Measurements from ENCODE around the gene ATF4. TPM values are rescaled to one million over a fixed set of nuclear protein-coding genes. Genes with fewer than 3 reads are reported as not detected.

The ATF4 gene
- total and polyA plus RNA-seq, 2 donors (not counting 3 experiments of a cell fraction or from before 2014, with no cell fraction given) = 312 to 668 TPM

GRCh38 chr22:39492186-39492585, 28.2 kb upstream of the ATF4 start:
- Histone ChIP-seq H3K9me3 (replicated peaks; ENCODE audit: control insufficient read depth, insufficient read depth, low read length) (no peaks in the 10 kb centered on the region), H3K9me1 (replicated peaks; ENCODE audit: control insufficient read depth, extremely low read depth, insufficient read depth, low read length) (no peaks in the 10 kb centered on the region), H4K20me1 (replicated peaks; ENCODE audit: control insufficient read depth, extremely low read depth, insufficient read depth, low read length) (no peaks in the 10 kb centered on the region), H3K4me2 (ENCODE audit: insufficient read depth, low read length) (no peak overlapping the region), H3K27ac (ENCODE audit: insufficient read depth, low read depth, low read length) (no peak overlapping the region), H3K4me3 (replicated peaks in 1 of 3; ENCODE audit: insufficient read depth in 1 of 3, low read depth in 1 of 3, low read length in 3 of 3) (no peak overlapping the region), H3K4me1 (ENCODE audit: control insufficient read depth, extremely low read depth, insufficient read depth, low read length) (no peaks in the 10 kb centered on the region), H3K9ac (replicated peaks; ENCODE audit: extremely low read depth, insufficient read depth, low read length) (no peak overlapping the region), H3K27me3 (ENCODE audit: control insufficient read depth in 2 of 2, insufficient read depth in 2 of 2, low read length in 2 of 2) (no peaks in the 10 kb centered on the region), H3K36me3 (ENCODE audit: control insufficient read depth in 2 of 2, extremely low read depth in 1 of 2, insufficient read depth in 2 of 2, low read length in 2 of 2) (no peaks in the 10 kb centered on the region), H3K79me2 (ENCODE audit: control insufficient read depth, insufficient read depth, low read length) (no peaks in the 10 kb centered on the region), H2AFZ (ENCODE audit: low read depth, low read length) (no peak overlapping the region)
- CTCF ChIA-PET = interaction anchor here (0.6 to 6.7 kb wide), 9 partner anchors 9 to 330 kb away, joined by 3 to 197 read pairs (median 5); partner anchors contain the start of genes MIEF1 and RPS19BP1
- POLR2A ChIA-PET = no interaction called here
- dilution Hi-C loops (cut with MboI; ENCODE audit: extremely low pct_ligation_motif_present, low sequenced_read_pairs) (no loop called here), intact Hi-C loops (cut with micrococcal nuclease) (loop anchor here (10.0 kb wide), 1 partner anchor 147 kb away; the partner anchor contains the start of gene SYNGR1)
- TF ChIP-seq POLR2A (IDR thresholded peaks at IDR 0.05; ENCODE audit: low read depth, low read length) = no peak
- no peak for TF ChIP-seq MAX (IDR thresholded peaks at IDR 0.05; ENCODE audit: insufficient read depth, insufficient read length)
- no peak for TF ChIP-seq POLR2AphosphoS5 (IDR thresholded peaks at IDR 0.05; ENCODE audit: insufficient read depth, low read depth, low read length)
- no peak for TF ChIP-seq EZH2 (IDR thresholded peaks at IDR 0.05; ENCODE audit: borderline replicate concordance, low read depth, low read length, severe bottlenecking)
- TF ChIP-seq GATA2 (IDR thresholded peaks at IDR 0.05; ENCODE audit: insufficient read depth, insufficient read length, low read depth, low read length) = no peak
- no peak for TF ChIP-seq JUN (IDR thresholded peaks at IDR 0.05; ENCODE audit: borderline replicate concordance, insufficient read depth, insufficient read length, low read depth)
- TF ChIP-seq FOS (IDR thresholded peaks at IDR 0.05; ENCODE audit: borderline replicate concordance, insufficient read depth, low read length) = no peak
- no peak for TF ChIP-seq MYC (IDR thresholded peaks at IDR 0.05; ENCODE audit: low read depth, low read length)
- TF ChIP-seq, protein P1, sequence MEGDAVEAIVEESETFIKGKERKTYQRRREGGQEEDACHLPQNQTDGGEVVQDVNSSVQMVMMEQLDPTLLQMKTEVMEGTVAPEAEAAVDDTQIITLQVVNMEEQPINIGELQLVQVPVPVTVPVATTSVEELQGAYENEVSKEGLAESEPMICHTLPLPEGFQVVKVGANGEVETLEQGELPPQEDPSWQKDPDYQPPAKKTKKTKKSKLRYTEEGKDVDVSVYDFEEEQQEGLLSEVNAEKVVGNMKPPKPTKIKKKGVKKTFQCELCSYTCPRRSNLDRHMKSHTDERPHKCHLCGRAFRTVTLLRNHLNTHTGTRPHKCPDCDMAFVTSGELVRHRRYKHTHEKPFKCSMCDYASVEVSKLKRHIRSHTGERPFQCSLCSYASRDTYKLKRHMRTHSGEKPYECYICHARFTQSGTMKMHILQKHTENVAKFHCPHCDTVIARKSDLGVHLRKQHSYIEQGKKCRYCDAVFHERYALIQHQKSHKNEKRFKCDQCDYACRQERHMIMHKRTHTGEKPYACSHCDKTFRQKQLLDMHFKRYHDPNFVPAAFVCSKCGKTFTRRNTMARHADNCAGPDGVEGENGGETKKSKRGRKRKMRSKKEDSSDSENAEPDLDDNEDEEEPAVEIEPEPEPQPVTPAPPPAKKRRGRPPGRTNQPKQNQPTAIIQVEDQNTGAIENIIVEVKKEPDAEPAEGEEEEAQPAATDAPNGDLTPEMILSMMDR (IDR thresholded peaks at IDR 0.05; ENCODE audit: extremely low read depth in 1 of 2, insufficient read depth in 1 of 2, low read depth in 1 of 2, low read length in 2 of 2) = no peak
- no TSS peak for BruUV-seq (replicated peaks)
- FAIRE-seq (no peak), DNase-seq (ENCODE audit: low read depth, low spot score) (no peak)
